HEK293T (cell line): Measurements from ENCODE around the gene RAB31.

Experiments used
- CTCF ChIA-PET: fragments of 350-600 bp; formaldehyde crosslinking; extraction: SDS; loops from one replicate; lab custom pipeline; 2021; ENCODE audit warnings: antibody characterized with exemption, inconsistent platforms; lab: Yijun Ruan, JAX
- POLR2A ChIA-PET: fragments of 350-600 bp; formaldehyde crosslinking; extraction: SDS; loops from one replicate; lab custom pipeline; 2020; ENCODE audit warnings: antibody characterized with exemption, inconsistent platforms; lab: Yijun Ruan, JAX
- DNase-seq: peaks from one replicate; pipeline ENCODE4 v3.0.0; 2012; ENCODE audit warnings: mixed read lengths; ENCODE audit errors: extremely low spot score
- ARNT ChIP-seq: fragments of 450-650 bp; IDR thresholded peaks from 2 replicates; pipeline ENCODE4 v1.6.1; 2017; ENCODE audit warnings: mild to moderate bottlenecking
- BHLHE40 ChIP-seq: fragments of 450-650 bp; IDR thresholded peaks from 2 replicates; pipeline ENCODE4 v1.6.1; 2016; ENCODE audit warnings: mild to moderate bottlenecking, moderate library complexity, borderline replicate concordance
- CTBP1 ChIP-seq: fragments of 450-650 bp; IDR thresholded peaks from 2 replicates; pipeline ENCODE4 v1.6.1; 2016; ENCODE audit warnings: borderline replicate concordance
- ELF4 ChIP-seq: fragments of 450-650 bp; IDR thresholded peaks from 2 replicates; pipeline ENCODE4 v1.6.1; 2017; ENCODE audit warnings: antibody characterized with exemption
- FOXA1 ChIP-seq: fragments of 450-650 bp; IDR thresholded peaks from 2 replicates; pipeline ENCODE4 v1.6.1; 2016; ENCODE audit warnings: mild to moderate bottlenecking
- FOXK2 ChIP-seq: fragments of 450-650 bp; IDR thresholded peaks from 2 replicates; pipeline ENCODE4 v1.6.1; 2016; ENCODE audit warnings: mild to moderate bottlenecking
- FOXM1 ChIP-seq: fragments of 450-650 bp; IDR thresholded peaks from 2 replicates; pipeline ENCODE4 v1.6.1; 2017; ENCODE audit warnings: mild to moderate bottlenecking, borderline replicate concordance
- HDGF ChIP-seq: fragments of 450-650 bp; IDR thresholded peaks from 2 replicates; pipeline ENCODE4 v1.6.1; 2017; ENCODE audit warnings: antibody characterized with exemption, borderline replicate concordance
- L3MBTL2 ChIP-seq: fragments of 450-650 bp; conservative IDR thresholded peaks from 2 replicates; pipeline ENCODE4 v1.6.1; 2016; ENCODE audit warnings: mild to moderate bottlenecking
- LEF1 ChIP-seq: fragments of 450-650 bp; IDR thresholded peaks from 2 replicates; pipeline ENCODE4 v1.6.1; 2017; ENCODE audit warnings: mild to moderate bottlenecking, borderline replicate concordance
- NFRKB ChIP-seq: fragments of 450-650 bp; IDR thresholded peaks from 2 replicates; pipeline ENCODE4 v1.6.1; 2016; ENCODE audit warnings: mild to moderate bottlenecking, moderate library complexity
- SP1 ChIP-seq: fragments of 450-650 bp; IDR thresholded peaks from 2 replicates; pipeline ENCODE4 v1.6.1; 2017
- SUZ12 ChIP-seq: fragments of 450-650 bp; IDR thresholded peaks from 2 replicates; pipeline ENCODE4 v1.6.1; 2016; ENCODE audit warnings: mild to moderate bottlenecking
- TARDBP ChIP-seq: fragments of 450-650 bp; IDR thresholded peaks from 2 replicates; pipeline ENCODE4 v1.6.1; 2016
- ZNF384 ChIP-seq: fragments of 450-650 bp; IDR thresholded peaks from 2 replicates; pipeline ENCODE4 v1.6.1; 2016
- TF ChIP-seq, protein P1 (sequence below): fragments of 450-650 bp; IDR thresholded peaks from 2 replicates; pipeline ENCODE4 v1.6.1; 2016

The RAB31 gene

DNA sequence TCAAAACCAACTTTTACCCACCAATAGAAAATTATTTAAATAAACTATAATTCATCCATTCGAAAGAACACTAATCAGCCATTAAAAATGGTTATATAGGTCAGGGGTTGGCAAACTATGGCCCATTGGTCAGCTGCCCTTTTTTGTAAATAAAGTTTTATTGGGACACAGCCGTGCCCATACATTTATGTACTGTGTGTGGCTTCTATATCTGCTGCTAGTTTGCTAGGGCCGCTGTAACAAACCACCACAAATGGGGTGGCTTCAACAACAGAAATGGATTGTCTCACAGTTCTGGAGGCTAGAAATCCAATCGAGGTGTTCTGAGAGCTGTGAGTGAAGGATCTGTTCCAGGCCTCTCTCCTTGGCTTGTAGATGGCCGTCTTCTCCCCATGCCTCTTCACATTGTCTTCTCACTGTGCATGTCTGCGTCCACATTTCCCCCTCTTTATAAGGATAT lies 170.7 kb downstream of the RAB31 start:
- TF ChIP-seq ARNT (no peak), L3MBTL2 (no peak), HDGF (no peak), CTBP1 (no peak), FOXK2 (no peak), SP1 (no peak), TARDBP (no peak), NFRKB (no peak), ZNF384 (no peak), BHLHE40 (no peak), LEF1 (no peak), FOXA1 (no peak), FOXM1 (no peak), ELF4 (no peak), SUZ12 (no peak)
- TF ChIP-seq, protein P1, sequence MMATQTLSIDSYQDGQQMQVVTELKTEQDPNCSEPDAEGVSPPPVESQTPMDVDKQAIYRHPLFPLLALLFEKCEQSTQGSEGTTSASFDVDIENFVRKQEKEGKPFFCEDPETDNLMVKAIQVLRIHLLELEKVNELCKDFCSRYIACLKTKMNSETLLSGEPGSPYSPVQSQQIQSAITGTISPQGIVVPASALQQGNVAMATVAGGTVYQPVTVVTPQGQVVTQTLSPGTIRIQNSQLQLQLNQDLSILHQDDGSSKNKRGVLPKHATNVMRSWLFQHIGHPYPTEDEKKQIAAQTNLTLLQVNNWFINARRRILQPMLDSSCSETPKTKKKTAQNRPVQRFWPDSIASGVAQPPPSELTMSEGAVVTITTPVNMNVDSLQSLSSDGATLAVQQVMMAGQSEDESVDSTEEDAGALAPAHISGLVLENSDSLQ = no peak
- ChIA-PET POLR2A (no interaction called here), CTCF (no interaction called here)
- no peak for DNase-seq

DNA sequence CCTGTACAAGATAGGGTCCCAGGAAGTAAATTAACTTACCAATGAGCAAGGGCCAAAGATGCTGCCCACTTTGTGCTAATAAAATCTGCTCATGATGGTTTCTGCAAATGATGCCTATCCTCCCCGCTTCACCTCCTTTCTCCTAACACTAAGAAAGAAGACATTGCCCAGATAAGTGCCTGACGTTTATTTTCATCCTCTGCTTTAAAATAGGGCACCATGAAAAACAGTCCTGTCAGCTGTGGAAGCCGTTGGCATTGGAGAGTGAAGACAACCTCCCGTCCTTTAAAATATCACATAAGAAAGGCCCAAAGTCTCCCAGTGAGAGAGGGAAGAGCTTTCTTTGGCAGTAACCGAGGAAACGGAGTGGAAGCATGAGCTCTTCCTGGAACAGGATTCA lies 176.0 kb downstream of the RAB31 start:
- ChIA-PET CTCF (no interaction called here), POLR2A (no interaction called here)
- TF ChIP-seq CTBP1 (no peak), ZNF384 (no peak), SUZ12 (no peak), SP1 (no peak), BHLHE40 (no peak), FOXA1 (no peak), TARDBP (no peak), ELF4 (no peak), HDGF (no peak), FOXM1 (no peak), L3MBTL2 (no peak)
- TF ChIP-seq, protein P1 = no peak

DNA sequence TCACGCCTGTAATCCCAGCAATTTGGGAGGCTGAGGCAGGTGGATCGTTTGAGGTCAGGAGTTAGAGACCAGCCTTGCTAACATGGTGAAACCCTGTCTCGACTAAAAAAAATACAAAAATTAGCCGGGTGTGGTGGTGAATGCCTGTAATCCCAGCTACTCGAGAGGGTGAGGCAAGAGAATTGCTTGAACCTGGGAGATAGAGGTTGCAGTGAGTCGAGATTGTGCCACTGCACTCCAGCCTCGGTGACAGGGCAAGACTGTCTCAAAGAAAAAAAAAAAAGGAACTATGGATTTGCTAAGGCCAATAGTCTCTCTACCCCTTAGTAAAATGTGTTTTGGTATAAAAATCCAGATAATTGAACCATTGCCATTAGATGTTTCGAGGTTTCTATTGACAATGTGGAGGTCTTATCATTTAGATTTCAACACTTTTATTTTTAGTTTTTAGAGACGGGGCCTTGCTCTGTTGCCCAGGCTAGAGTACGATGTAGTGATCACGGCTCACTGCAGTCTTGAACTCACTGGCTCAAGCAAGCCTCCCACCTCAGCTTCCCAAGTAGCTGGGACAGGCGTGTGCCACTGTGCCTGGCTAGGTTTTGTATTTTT lies 176.5 kb downstream of the RAB31 start:
- ChIA-PET POLR2A (no interaction called here), CTCF (no interaction called here)
- no peak for DNase-seq
- TF ChIP-seq SUZ12 = no peak
- no peak for TF ChIP-seq L3MBTL2
- TF ChIP-seq FOXK2 = no peak
- no peak for TF ChIP-seq ZNF384
- TF ChIP-seq NFRKB = no peak
- TF ChIP-seq FOXM1 = no peak
- TF ChIP-seq LEF1 = no peak
- TF ChIP-seq BHLHE40 = no peak
- TF ChIP-seq SP1 = no peak
- TF ChIP-seq CTBP1 = no peak
- no peak for TF ChIP-seq FOXA1
- no peak for TF ChIP-seq ARNT
- no peak for TF ChIP-seq TARDBP
- TF ChIP-seq ELF4 = no peak
- TF ChIP-seq, protein P1 = no peak
- TF ChIP-seq HDGF = no peak

More for the DNA sequence above, 176.0 kb downstream of the RAB31 start:
- no peak for DNase-seq

DNA sequence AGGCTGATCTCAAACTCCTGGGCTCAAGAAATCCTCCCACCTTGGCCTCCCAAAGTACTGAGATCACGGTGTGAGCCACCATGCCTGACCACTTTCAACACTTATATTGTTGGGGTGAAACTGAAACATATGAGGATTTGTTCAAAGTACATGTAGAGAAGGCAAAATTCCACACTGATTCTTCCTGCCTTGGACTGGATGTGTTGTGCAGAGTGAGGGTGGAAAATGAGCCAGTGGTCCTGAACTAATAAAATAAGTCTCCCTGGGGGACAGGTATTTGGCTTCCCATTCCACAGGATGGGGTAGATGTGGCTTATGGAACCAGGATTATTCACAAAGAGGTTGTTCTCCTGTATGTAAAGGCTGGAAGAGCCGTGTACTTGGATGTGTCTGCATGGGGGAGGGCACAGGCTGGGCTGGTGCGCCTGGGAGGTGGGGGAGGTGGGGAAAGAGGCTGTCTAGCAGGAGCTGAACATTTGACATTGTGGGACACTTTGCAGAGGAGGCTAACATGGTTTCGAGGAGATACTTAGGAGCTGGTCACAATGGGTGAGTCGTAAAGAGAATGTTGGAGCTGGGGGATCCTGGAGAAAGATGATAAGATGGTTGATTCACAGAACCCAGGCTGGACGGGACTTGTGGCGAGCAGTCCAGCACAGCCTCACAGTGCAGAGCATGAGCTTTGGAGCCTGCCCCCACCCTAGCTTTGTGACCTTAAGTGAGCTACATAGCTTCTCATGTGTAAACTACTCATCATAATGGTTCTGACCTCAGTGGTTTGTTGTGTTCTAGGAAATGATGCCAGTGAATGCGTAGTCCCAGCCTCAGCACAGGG lies 177.3 kb downstream of the RAB31 start, which contains the start of gene TXNDC2:
Gene TXNDC2, plus strand, starts transcription at position 804 of the 835 bp plus-strand sequence. CDS start 708 bp downstream, outside the sequence.
- ChIA-PET CTCF (interaction anchor here (0.6 to 0.7 kb wide), 2 partner anchors 30 to 65 kb away, joined by 3 to 4 read pairs; no protein-coding TSS in a partner anchor), POLR2A (no interaction called here)
- no peak for DNase-seq
- TF ChIP-seq BHLHE40 = no peak
- TF ChIP-seq FOXM1 = no peak
- TF ChIP-seq, protein P1 = no peak
- no peak for TF ChIP-seq TARDBP
- TF ChIP-seq LEF1 = no peak
- no peak for TF ChIP-seq HDGF
- no peak for TF ChIP-seq FOXK2
- TF ChIP-seq ZNF384 = no peak
- no peak for TF ChIP-seq FOXA1
- no peak for TF ChIP-seq SP1
- TF ChIP-seq L3MBTL2 = no peak
- no peak for TF ChIP-seq SUZ12
- no peak for TF ChIP-seq ELF4
- TF ChIP-seq NFRKB = no peak
- no peak for TF ChIP-seq CTBP1

DNA sequence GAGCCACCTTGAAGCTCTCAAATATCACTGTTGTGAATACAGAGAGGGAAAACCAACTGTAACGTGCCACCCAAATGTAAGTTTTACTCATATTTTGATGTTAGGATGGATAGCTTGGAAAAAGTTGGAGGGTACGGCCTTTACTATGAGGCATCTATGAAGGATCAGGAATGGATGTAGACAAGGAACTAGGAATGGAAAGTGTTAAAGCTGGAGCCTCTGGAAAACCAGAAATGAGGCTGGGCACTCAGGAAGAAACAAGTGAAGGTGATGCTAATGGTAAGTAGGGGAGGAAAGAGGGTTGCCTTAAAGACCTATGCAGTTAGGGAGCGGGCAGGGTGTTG lies 177.9 kb downstream of the RAB31 start:
- TF ChIP-seq BHLHE40 = no peak
- TF ChIP-seq SP1 = no peak
- no peak for TF ChIP-seq CTBP1
- no peak for TF ChIP-seq ELF4
- no peak for TF ChIP-seq HDGF
- TF ChIP-seq ARNT = no peak
- no peak for TF ChIP-seq L3MBTL2
- no peak for TF ChIP-seq FOXA1
- no peak for TF ChIP-seq FOXM1
- TF ChIP-seq SUZ12 = no peak
- no peak for TF ChIP-seq FOXK2
- TF ChIP-seq ZNF384 = no peak
- no peak for TF ChIP-seq TARDBP
- no peak for TF ChIP-seq LEF1
- TF ChIP-seq, protein P1 = no peak
- no peak for TF ChIP-seq NFRKB
- POLR2A ChIA-PET = no interaction called here
- CTCF ChIA-PET = interaction anchor here (0.6 to 0.7 kb wide), 2 partner anchors 29 to 65 kb away, joined by 3 to 4 read pairs; no protein-coding TSS in a partner anchor
- no peak for DNase-seq
